Upper lobe of left lung (tissue), 4 donors: ENCODE data around the gene TBX4.

Experiments
- EP300 ChIP-seq, 4 donors: sonication (generic); formaldehyde crosslinking; IDR thresholded peaks; one replicate each; pipeline ENCODE4 v1.5.1; 2017; ENCODE audit warnings: antibody characterized with exemption in 4 of 4, control low read depth in 2 of 4
- TF ChIP-seq, protein P1 (sequence below), 6 experiments: fragments of 450-650 bp in 4 of 6; fragments of 200-600 bp in 2 of 6; sonication (generic) in 2 of 6; IDR thresholded peaks; one replicate each; pipeline ENCODE4 v1.5.1; 2016 to 2019; ENCODE audit warnings: antibody characterized with exemption in 6 of 6

DNA sequence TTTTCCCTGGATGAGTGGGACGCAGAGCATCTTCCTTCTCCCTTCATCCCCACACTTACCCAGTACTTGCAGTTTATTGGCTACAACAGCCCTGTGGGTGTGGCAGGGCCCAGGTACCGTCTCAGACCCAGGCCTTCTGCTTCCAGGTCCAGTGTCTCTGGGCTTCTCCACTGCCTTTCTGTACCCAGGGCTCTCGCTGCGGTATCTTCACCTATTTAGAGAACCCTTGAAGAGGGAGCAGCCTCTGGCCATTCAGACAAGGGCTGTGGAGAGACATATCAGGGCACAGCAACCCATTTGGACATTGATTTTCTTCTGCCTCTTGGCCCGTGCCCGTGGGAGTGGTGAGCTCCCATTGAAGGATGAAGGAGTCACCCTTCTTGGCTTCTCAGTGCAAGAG lies 17.3 kb downstream of the TBX4 start:
- TF ChIP-seq, protein P1, sequence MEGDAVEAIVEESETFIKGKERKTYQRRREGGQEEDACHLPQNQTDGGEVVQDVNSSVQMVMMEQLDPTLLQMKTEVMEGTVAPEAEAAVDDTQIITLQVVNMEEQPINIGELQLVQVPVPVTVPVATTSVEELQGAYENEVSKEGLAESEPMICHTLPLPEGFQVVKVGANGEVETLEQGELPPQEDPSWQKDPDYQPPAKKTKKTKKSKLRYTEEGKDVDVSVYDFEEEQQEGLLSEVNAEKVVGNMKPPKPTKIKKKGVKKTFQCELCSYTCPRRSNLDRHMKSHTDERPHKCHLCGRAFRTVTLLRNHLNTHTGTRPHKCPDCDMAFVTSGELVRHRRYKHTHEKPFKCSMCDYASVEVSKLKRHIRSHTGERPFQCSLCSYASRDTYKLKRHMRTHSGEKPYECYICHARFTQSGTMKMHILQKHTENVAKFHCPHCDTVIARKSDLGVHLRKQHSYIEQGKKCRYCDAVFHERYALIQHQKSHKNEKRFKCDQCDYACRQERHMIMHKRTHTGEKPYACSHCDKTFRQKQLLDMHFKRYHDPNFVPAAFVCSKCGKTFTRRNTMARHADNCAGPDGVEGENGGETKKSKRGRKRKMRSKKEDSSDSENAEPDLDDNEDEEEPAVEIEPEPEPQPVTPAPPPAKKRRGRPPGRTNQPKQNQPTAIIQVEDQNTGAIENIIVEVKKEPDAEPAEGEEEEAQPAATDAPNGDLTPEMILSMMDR (IDR thresholded peaks at IDR 0.05), result no peak
- no peak for TF ChIP-seq EP300 (IDR thresholded peaks at IDR 0.05)
